HUES64 (cell line): ENCODE measurements around the gene CCN5.
"Not testable (repeated sequence)": the region's sequence is repeated elsewhere in the genome, so short reads cannot be mapped to it uniquely, and the experiment has no call there.

ENCODE experiments used
- H3K27ac ChIP-seq: 2 replicates; pipeline ENCODE4 v1.7.0; 2013; ENCODE audit warnings: low read depth, low read length, inconsistent platforms
- H3K27me3 ChIP-seq: 2 replicates; pipeline ENCODE4 v1.6.1; 2013; ENCODE audit warnings: mild to moderate bottlenecking, low read length; ENCODE audit not compliant: insufficient read depth
- H3K36me3 ChIP-seq: 2 replicates; pipeline ENCODE4 v1.6.1; 2013; ENCODE audit warnings: mild to moderate bottlenecking, low read length; ENCODE audit not compliant: insufficient read depth
- H3K4me1 ChIP-seq: 2 replicates; pipeline ENCODE4 v1.6.1; 2013; ENCODE audit warnings: mild to moderate bottlenecking, low read length, moderate library complexity; ENCODE audit not compliant: insufficient read depth
- H3K4me3 ChIP-seq: 2 replicates; pipeline ENCODE4 v1.5.1; 2013; ENCODE audit warnings: mild to moderate bottlenecking, low read length, moderate library complexity
- H3K9ac ChIP-seq: 2 replicates; pipeline ENCODE4 v1.6.1; 2013; ENCODE audit warnings: mild to moderate bottlenecking, low read depth, low read length
- H3K9me3 ChIP-seq: 2 replicates; pipeline ENCODE4 v1.6.1; 2013; ENCODE audit warnings: low read depth, low read length; ENCODE audit not compliant: insufficient read depth
- WGBS: fragments of 150-250, 120-280 bp; methylation state at CpG from one replicate; pipeline ENCODE4 v1.1.7; 2013; ENCODE audit warnings: missing lambda C conversion rate; 5-methylcytosine and 5-hydroxymethylcytosine counted together

The CCN5 gene

GRCh38 chr20:44752099-44752931 lies 37.1 kb downstream of the CCN5 start:
- Histone ChIP-seq H3K4me1 (peaks cover 6% of the 10 kb centered on the region; the same call in 1 of the 2 replicates), H3K27ac (no peak overlapping the region), H3K9ac (no peak overlapping the region), H3K4me3 (no peak overlapping the region), H3K36me3 (no peaks in the 10 kb centered on the region), H3K27me3 (peaks cover under 1% of the 10 kb centered on the region; the same call in 1 of the 2 replicates), H3K9me3 (no peaks in the 10 kb centered on the region)
- WGBS: 75% methylated on average over 17 of the region's 17 CpGs

GRCh38 chr20:44754554-44754953 lies 39.4 kb downstream of the CCN5 start:
- Histone ChIP-seq H3K4me1 (peaks cover 6% of the 10 kb centered on the region; the same call in 1 of the 2 replicates), H3K27me3 (no peaks in the 10 kb centered on the region), H3K4me3 (no peak overlapping the region), H3K27ac (no peak overlapping the region), H3K9ac (no peak overlapping the region), H3K9me3 (no peaks in the 10 kb centered on the region), H3K36me3 (no peaks in the 10 kb centered on the region)
- 74% methylated on average over 7 of the region's 7 CpGs for WGBS

GRCh38 chr20:44756011-44756688 lies 41.0 kb downstream of the CCN5 start:
- Histone ChIP-seq H3K36me3 (no peaks in the 10 kb centered on the region), H3K9me3 (no peaks in the 10 kb centered on the region), H3K9ac (no peak overlapping the region), H3K27ac (no peak overlapping the region), H3K4me3 (no peak overlapping the region), H3K27me3 (no peaks in the 10 kb centered on the region), H3K4me1 (peaks cover 6% of the 10 kb centered on the region; the same call in 1 of the 2 replicates)
- 96% methylated on average over 15 of the region's 18 CpGs for WGBS

- Histone ChIP-seq H3K27me3 (no peaks in the 10 kb centered on the region), H3K4me1 (peaks cover 6% of the 10 kb centered on the region; the same call in 1 of the 2 replicates), H3K27ac (no peak overlapping the region), H3K4me3 (no peak overlapping the region), H3K9ac (no peak overlapping the region), H3K36me3 (no peaks in the 10 kb centered on the region), H3K9me3 (no peaks in the 10 kb centered on the region)
- 95% methylated on average over 5 of the region's 5 CpGs for WGBS
Observed at GRCh38 chr20:44756956-44757355, 41.8 kb downstream of the CCN5 start.

GRCh38 chr20:44758247-44759101 lies 43.3 kb downstream of the CCN5 start:
- no peaks in the 10 kb centered on the region for H3K27me3 ChIP-seq
- no peak overlapping the region for H3K9ac ChIP-seq
- H3K36me3 ChIP-seq: no peaks in the 10 kb centered on the region
- H3K9me3 ChIP-seq: no peaks in the 10 kb centered on the region
- H3K4me1 ChIP-seq: no peaks in the 10 kb centered on the region; the same call in 1 of the 2 replicates
- H3K4me3 ChIP-seq: no peak overlapping the region
- H3K27ac ChIP-seq: no peak overlapping the region
- WGBS: 83% methylated on average over 10 of the region's 10 CpGs

- no peak overlapping the region for H3K9ac ChIP-seq
- no peak overlapping the region for H3K27ac ChIP-seq
- no peaks in the 10 kb centered on the region; the same call in 1 of the 2 replicates for H3K4me1 ChIP-seq
- 85% methylated on average over 1 of the region's 1 CpG for WGBS
- H3K27me3 ChIP-seq: no peaks in the 10 kb centered on the region
- no peaks in the 10 kb centered on the region for H3K36me3 ChIP-seq
- no peaks in the 10 kb centered on the region for H3K9me3 ChIP-seq
- H3K4me3 ChIP-seq: no peak overlapping the region
Observed at GRCh38 chr20:44759595-44759994, 44.4 kb downstream of the CCN5 start.

- Histone ChIP-seq H3K27ac (no peak overlapping the region), H3K9me3 (no peaks in the 10 kb centered on the region)
- 77% methylated on average over 3 of the region's 3 CpGs for WGBS
Observed at GRCh38 chr20:44761423-44761822, 46.3 kb downstream of the CCN5 start.

GRCh38 chr20:44762466-44763140 lies 47.4 kb downstream of the CCN5 start:
- no peak overlapping the region for H3K27ac ChIP-seq

More at GRCh38 chr20:44761423-44761822, 46.3 kb downstream of the CCN5 start:
- Histone ChIP-seq H3K9ac (no peak overlapping the region), H3K4me3 (no peak overlapping the region), H3K27me3 (no peaks in the 10 kb centered on the region), H3K36me3 (no peaks in the 10 kb centered on the region), H3K4me1 (peaks cover 4% of the 10 kb centered on the region; the same call in 1 of the 2 replicates)

GRCh38 chr20:44763798-44764197 lies 48.6 kb downstream of the CCN5 start:
- not testable (repeated sequence) for H3K4me1 ChIP-seq

More at GRCh38 chr20:44762466-44763140, 47.4 kb downstream of the CCN5 start:
- H3K36me3 ChIP-seq: no peaks in the 10 kb centered on the region
- 89% methylated on average over 10 of the region's 10 CpGs for WGBS
- H3K9me3 ChIP-seq: no peaks in the 10 kb centered on the region
- no peak overlapping the region for H3K9ac ChIP-seq
- H3K27me3 ChIP-seq: no peaks in the 10 kb centered on the region
- no peak overlapping the region for H3K4me3 ChIP-seq
- H3K4me1 ChIP-seq: peaks cover 4% of the 10 kb centered on the region; the same call in 1 of the 2 replicates

GRCh38 chr20:44765091-44765490 lies 49.9 kb downstream of the CCN5 start:
- no peaks in the 10 kb centered on the region for H3K27me3 ChIP-seq
- H3K4me1 ChIP-seq: peaks cover 4% of the 10 kb centered on the region; the same call in 1 of the 2 replicates
- no peak overlapping the region for H3K27ac ChIP-seq
- WGBS: 80% methylated on average over 4 of the region's 4 CpGs
- no peaks in the 10 kb centered on the region for H3K9me3 ChIP-seq
- H3K9ac ChIP-seq: no peak overlapping the region
- H3K4me3 ChIP-seq: no peak overlapping the region
- no peaks in the 10 kb centered on the region for H3K36me3 ChIP-seq

More at GRCh38 chr20:44763798-44764197, 48.6 kb downstream of the CCN5 start:
- not testable (repeated sequence) for H3K9me3 ChIP-seq, H3K4me3 ChIP-seq, H3K27ac ChIP-seq, H3K27me3 ChIP-seq, H3K36me3 ChIP-seq, H3K9ac ChIP-seq
- WGBS: 95% methylated on average over 3 of the region's 3 CpGs
